ENCODE data around the gene AMACR. TPM values are rescaled to one million over a fixed set of nuclear protein-coding genes. Genes with fewer than 3 reads are reported as not detected.

Gene AMACR
- total and polyA plus RNA-seq, 2 of the 8 experiments (the other 6 are each of a cell fraction or from before 2014, with no cell fraction given) = 9.1 to 12.6 TPM

GRCh38 chr5:34020726-34021125 is 12.9 kb upstream of the AMACR start:
- FAIRE-seq = no peak
- Histone ChIP-seq H4K20me1 (replicated peaks in 1 of 2; ENCODE audit: control insufficient read depth in 1 of 2, insufficient read depth in 2 of 2, low read length in 2 of 2) (no peaks in the 10 kb centered on the region), H3K27me3 (replicated peaks in 1 of 4; ENCODE audit: control insufficient read depth in 3 of 4, extremely low read depth in 1 of 4, insufficient read depth in 3 of 4, low read length in 3 of 4) (no peaks in the 10 kb centered on the region), H3K4me1 (replicated peaks in 1 of 4; ENCODE audit: control insufficient read depth in 3 of 4, insufficient read depth in 4 of 4, low read length in 3 of 4) (no peaks in the 10 kb centered on the region), H4K91ac (replicated peaks; ENCODE audit: insufficient read length, low read length) (no peak overlapping the region), H3K18ac (ENCODE audit: extremely low read depth, low read length) (no peak overlapping the region), H3K23me2 (ENCODE audit: low read depth, low read length) (no peaks in the 10 kb centered on the region), H3K4me3 (ENCODE audit: extremely low read depth in 1 of 4, insufficient read depth in 2 of 4, low read depth in 3 of 4, low read length in 4 of 4) (no peak overlapping the region), H2BK120ac (replicated peaks; ENCODE audit: low read depth, low read length) (no peak overlapping the region), H3K4me2 (ENCODE audit: insufficient read depth in 1 of 2, low read depth in 2 of 2, low read length in 2 of 2) (no peak overlapping the region), H3K9ac (replicated peaks in 1 of 4; ENCODE audit: extremely low read depth in 1 of 4, low read depth in 3 of 4, low read length in 3 of 4) (no peak overlapping the region), H2BK15ac (ENCODE audit: low read length) (no peak overlapping the region), H2BK5ac (ENCODE audit: low read depth, low read length) (no peak overlapping the region), H4K5ac (ENCODE audit: insufficient read length, low read depth, low read length) (no peak overlapping the region), H2AK5ac (ENCODE audit: low read depth, low read length) (no peak overlapping the region), H4K8ac (ENCODE audit: extremely low read depth, insufficient read depth, low read length) (no peak overlapping the region), H2BK20ac (ENCODE audit: low read length) (no peak overlapping the region), H3K36me3 (ENCODE audit: control insufficient read depth in 2 of 4, insufficient read depth in 4 of 4, low read length in 3 of 4) (no peaks in the 10 kb centered on the region), H2BK12ac (ENCODE audit: low read depth, low read length) (no peak overlapping the region), H3K79me1 (ENCODE audit: low read depth, low read length) (no peaks in the 10 kb centered on the region), H3K9me3 (ENCODE audit: insufficient read depth in 2 of 2, low read depth in 1 of 2, low read length in 1 of 2) (no peaks in the 10 kb centered on the region), H3K56ac (replicated peaks; ENCODE audit: insufficient read length, low read depth, low read length) (no peak overlapping the region), H3K23ac (ENCODE audit: insufficient read length) (no peak overlapping the region), H3K4ac (replicated peaks; ENCODE audit: insufficient read length, low read depth, low read length) (no peak overlapping the region), H3K79me2 (ENCODE audit: control insufficient read depth in 1 of 2, insufficient read depth in 2 of 2, low read length in 2 of 2) (no peaks in the 10 kb centered on the region), H3K27ac (ENCODE audit: low read depth, low read length) (no peak overlapping the region), H3K14ac (ENCODE audit: insufficient read length) (no peak overlapping the region), H2AFZ (ENCODE audit: low read length) (no peak overlapping the region)
- no peak for DNase-seq (ENCODE audit: low read depth in 1 of 2, low spot score in 2 of 2)
- ChIA-PET CTCF (ENCODE audit: partially characterized antibody) (interaction anchor here (0.7 to 1.6 kb wide), 5 partner anchors 9 to 51 kb away, joined by 3 read pairs; no protein-coding TSS in a partner anchor), POLR2A (ENCODE audit: partially characterized antibody) (interaction anchor here (1.5 kb wide), 1 partner anchor 13 kb away, joined by 5 read pairs; the partner anchor contains the start of gene AMACR)
- no peak for TF ChIP-seq CTCF (IDR thresholded peaks at IDR 0.05; ENCODE audit: control extremely low read depth in 1 of 3, insufficient read depth in 1 of 3, low read depth in 1 of 3, low read length in 3 of 3)
- TF ChIP-seq KDM4A (IDR thresholded peaks at IDR 0.05; ENCODE audit: low read depth, low read length, severe bottlenecking) = no peak
- no peak for TF ChIP-seq SIN3A (conservative IDR thresholded peaks at IDR 0.05 in 1 of 2, IDR thresholded peaks at IDR 0.05 in 1 of 2; ENCODE audit: low read depth in 1 of 2, low read length in 2 of 2)
- TF ChIP-seq KDM5A (IDR thresholded peaks at IDR 0.05; ENCODE audit: low read length) = no peak
- TF ChIP-seq SIRT6 (IDR thresholded peaks at IDR 0.05; ENCODE audit: low read length) = no peak
- TF ChIP-seq TBP (IDR thresholded peaks at IDR 0.05; ENCODE audit: low read depth, low read length) = no peak
- 100% methylated on average over 1 of the region's 1 CpG; no CpG with 5 or more reads in 1 of the 2 experiments for WGBS, 2 experiments (ENCODE audit: extremely low coverage in 1 of 2, insufficient coverage in 1 of 2, insufficient read length in 1 of 2, insufficient replicate concordance in 2 of 2, low coverage in 1 of 2, low lambda C conversion rate in 2 of 2, missing lambda C conversion rate in 1 of 2)

Data from H1 (cell line).